GM23338 (cell line): ENCODE results near the gene RHEBL1.

Experiments
- CREB1 ChIP-seq: fragments of 250-450 bp; sonication (Bioruptor Pico); IDR thresholded peaks from 2 replicates; pipeline ENCODE4 v1.5.0; 2020; ENCODE audit warnings: low read depth, mild to moderate bottlenecking, moderate library complexity
- EZH2 ChIP-seq: fragments of 200-600 bp; sonication (generic); IDR thresholded peaks from one replicate; pipeline ENCODE4 v1.8.0; 2017; ENCODE audit warnings: antibody characterized with exemption, mild to moderate bottlenecking, low read depth; ENCODE audit not compliant: unreplicated experiment
- EZH2phosphoT487 ChIP-seq: fragments of 200-600 bp; sonication (generic); IDR thresholded peaks from one replicate; pipeline ENCODE4 v1.8.1; 2018; ENCODE audit warnings: antibody characterized with exemption; ENCODE audit not compliant: unreplicated experiment
- NANOG ChIP-seq: IDR thresholded peaks from 2 replicates; pipeline ENCODE4 v1.6.1; 2016; ENCODE audit warnings: antibody characterized with exemption, borderline replicate concordance
- POLR2AphosphoS5 ChIP-seq: IDR thresholded peaks from 2 replicates; pipeline ENCODE4 v1.6.1; 2016; ENCODE audit warnings: antibody characterized with exemption, low read depth
- ZNF114 ChIP-seq: fragments of 250-450 bp; sonication (Bioruptor Pico); IDR thresholded peaks from 2 replicates; pipeline ENCODE4 v1.5.0; 2020; ENCODE audit warnings: mild to moderate bottlenecking, moderate library complexity
- TF ChIP-seq, protein P1 (sequence below), 2 experiments: fragments of 200-600 bp in 1 of 2; sonication (generic) in 1 of 2; conservative IDR thresholded peaks; 2 replicates each; pipeline versions ENCODE4 v1.5.1 to v1.6.1; 2016 to 2017; ENCODE audit warnings: antibody characterized with exemption in 2 of 2, low read depth in 2 of 2, mild to moderate bottlenecking in 2 of 2, moderate library complexity in 1 of 2
- TF ChIP-seq, protein P2 (sequence below): IDR thresholded peaks from one replicate; pipeline ENCODE4 v1.6.1; 2018; ENCODE audit warnings: antibody characterized with exemption; ENCODE audit not compliant: unreplicated experiment

DNA sequence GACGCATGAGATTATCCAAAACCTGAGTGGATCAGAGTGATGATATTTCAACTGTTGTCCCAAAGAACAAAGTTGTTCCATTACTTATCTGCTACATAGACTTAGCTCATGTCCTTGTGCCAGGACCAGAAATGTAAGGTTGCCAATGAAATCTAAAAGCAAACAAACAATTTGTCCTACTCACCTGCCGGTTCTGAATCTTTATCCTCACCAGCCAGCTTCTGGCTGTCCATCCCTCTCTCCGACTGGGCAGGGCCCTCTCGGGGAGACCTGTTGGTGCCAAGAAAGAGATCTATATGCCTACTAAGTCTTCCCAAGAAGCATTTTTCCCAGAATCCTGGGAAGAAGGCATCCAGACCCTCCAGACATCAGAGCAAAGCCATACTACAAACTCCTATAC is 14.7 kb downstream of the RHEBL1 start:
- TF ChIP-seq POLR2AphosphoS5 (no peak), EZH2 (no peak), ZNF114 (no peak), EZH2phosphoT487 (no peak), NANOG (no peak), CREB1 (CRISPR knock-in tag) (no peak)
- TF ChIP-seq, protein P1, sequence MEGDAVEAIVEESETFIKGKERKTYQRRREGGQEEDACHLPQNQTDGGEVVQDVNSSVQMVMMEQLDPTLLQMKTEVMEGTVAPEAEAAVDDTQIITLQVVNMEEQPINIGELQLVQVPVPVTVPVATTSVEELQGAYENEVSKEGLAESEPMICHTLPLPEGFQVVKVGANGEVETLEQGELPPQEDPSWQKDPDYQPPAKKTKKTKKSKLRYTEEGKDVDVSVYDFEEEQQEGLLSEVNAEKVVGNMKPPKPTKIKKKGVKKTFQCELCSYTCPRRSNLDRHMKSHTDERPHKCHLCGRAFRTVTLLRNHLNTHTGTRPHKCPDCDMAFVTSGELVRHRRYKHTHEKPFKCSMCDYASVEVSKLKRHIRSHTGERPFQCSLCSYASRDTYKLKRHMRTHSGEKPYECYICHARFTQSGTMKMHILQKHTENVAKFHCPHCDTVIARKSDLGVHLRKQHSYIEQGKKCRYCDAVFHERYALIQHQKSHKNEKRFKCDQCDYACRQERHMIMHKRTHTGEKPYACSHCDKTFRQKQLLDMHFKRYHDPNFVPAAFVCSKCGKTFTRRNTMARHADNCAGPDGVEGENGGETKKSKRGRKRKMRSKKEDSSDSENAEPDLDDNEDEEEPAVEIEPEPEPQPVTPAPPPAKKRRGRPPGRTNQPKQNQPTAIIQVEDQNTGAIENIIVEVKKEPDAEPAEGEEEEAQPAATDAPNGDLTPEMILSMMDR (conservative IDR thresholded peaks at IDR 0.05; ENCODE audit: low read depth in 2 of 2) = no peak
- TF ChIP-seq, protein P2, sequence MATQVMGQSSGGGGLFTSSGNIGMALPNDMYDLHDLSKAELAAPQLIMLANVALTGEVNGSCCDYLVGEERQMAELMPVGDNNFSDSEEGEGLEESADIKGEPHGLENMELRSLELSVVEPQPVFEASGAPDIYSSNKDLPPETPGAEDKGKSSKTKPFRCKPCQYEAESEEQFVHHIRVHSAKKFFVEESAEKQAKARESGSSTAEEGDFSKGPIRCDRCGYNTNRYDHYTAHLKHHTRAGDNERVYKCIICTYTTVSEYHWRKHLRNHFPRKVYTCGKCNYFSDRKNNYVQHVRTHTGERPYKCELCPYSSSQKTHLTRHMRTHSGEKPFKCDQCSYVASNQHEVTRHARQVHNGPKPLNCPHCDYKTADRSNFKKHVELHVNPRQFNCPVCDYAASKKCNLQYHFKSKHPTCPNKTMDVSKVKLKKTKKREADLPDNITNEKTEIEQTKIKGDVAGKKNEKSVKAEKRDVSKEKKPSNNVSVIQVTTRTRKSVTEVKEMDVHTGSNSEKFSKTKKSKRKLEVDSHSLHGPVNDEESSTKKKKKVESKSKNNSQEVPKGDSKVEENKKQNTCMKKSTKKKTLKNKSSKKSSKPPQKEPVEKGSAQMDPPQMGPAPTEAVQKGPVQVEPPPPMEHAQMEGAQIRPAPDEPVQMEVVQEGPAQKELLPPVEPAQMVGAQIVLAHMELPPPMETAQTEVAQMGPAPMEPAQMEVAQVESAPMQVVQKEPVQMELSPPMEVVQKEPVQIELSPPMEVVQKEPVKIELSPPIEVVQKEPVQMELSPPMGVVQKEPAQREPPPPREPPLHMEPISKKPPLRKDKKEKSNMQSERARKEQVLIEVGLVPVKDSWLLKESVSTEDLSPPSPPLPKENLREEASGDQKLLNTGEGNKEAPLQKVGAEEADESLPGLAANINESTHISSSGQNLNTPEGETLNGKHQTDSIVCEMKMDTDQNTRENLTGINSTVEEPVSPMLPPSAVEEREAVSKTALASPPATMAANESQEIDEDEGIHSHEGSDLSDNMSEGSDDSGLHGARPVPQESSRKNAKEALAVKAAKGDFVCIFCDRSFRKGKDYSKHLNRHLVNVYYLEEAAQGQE = no peak
